Naive thymus-derived CD8-positive, alpha-beta T cell (primary cell): ENCODE data around the gene KCNQ1OT1. TPM values are rescaled to one million over a fixed set of nuclear protein-coding genes. Genes with fewer than 3 reads are reported as not detected.

Experiments used
- ATAC-seq, 2 donors: fragments of 150-1000 bp; cut with Tn5 transposase in 1 of 2; sonication (Bioruptor Pico), chemical (Tn5 transposase) in 1 of 2; 1 replicate in 1 of 2; 2 replicates in 1 of 2; pipeline ENCODE4 v1.10.0; 2021; ENCODE audit warnings: mild to moderate bottlenecking in 2 of 2, moderate library complexity in 2 of 2
- POLR2A ChIA-PET: fragments of 350-600 bp; sonication (Branson Sonifier 250); formaldehyde crosslinking; loops from one replicate; lab custom pipeline; 2021; ENCODE audit warnings: antibody characterized with exemption; lab: Charles Lee
- DNase-seq, 10 donors: peaks; one replicate each; pipeline versions ENCODE4 v3.0.0 to v3.0.0-alpha.2; 2020 to 2022
- H3K27ac Mint-ChIP-seq, 10 donors: one replicate each; pipeline ENCODE4 v1.8.0; 2020 to 2022; ENCODE audit warnings: mild to moderate bottlenecking in 10 of 10, mixed read lengths in 10 of 10, moderate library complexity in 4 of 10, inconsistent platforms in 1 of 10
- H3K27me3 Mint-ChIP-seq, 5 donors: one replicate each; pipeline ENCODE4 v1.8.0; 2021 to 2022; ENCODE audit warnings: mixed read lengths in 5 of 5
- H3K36me3 Mint-ChIP-seq, 3 donors: one replicate each; pipeline ENCODE4 v1.8.0; 2020 to 2022; ENCODE audit warnings: mixed read lengths in 3 of 3, mild to moderate bottlenecking in 2 of 3, inconsistent platforms in 1 of 3
- H3K4me1 Mint-ChIP-seq, 4 donors: one replicate each; pipeline ENCODE4 v1.8.0; 2021 to 2022; ENCODE audit warnings: mixed read lengths in 4 of 4
- H3K4me3 Mint-ChIP-seq, 10 donors: one replicate each; pipeline ENCODE4 v1.8.0; 2020 to 2022; ENCODE audit warnings: mild to moderate bottlenecking in 10 of 10, mixed read lengths in 10 of 10, moderate library complexity in 6 of 10, inconsistent platforms in 1 of 10
- H3K9me3 Mint-ChIP-seq, 9 donors: one replicate each; pipeline ENCODE4 v1.8.0; 2020 to 2022; ENCODE audit warnings: mixed read lengths in 9 of 9, mild to moderate bottlenecking in 3 of 9, inconsistent platforms in 1 of 9, moderate library complexity in 1 of 9
- polyA plus RNA-seq, 3 donors: library from polyadenylated mRNA; unstranded; fragments of 300-500 nt; fragmentation: Illumina TruSeq; gene quantifications; one replicate each; pipeline ENCODE4 v1.2.3, GENCODE V29; 2021
- total RNA-seq, 8 experiments: library from RNA in 2 of 8; stranded (reverse) in 2 of 8; gene quantifications; one replicate each; pipeline ENCODE4 v1.2.3 and lab custom pipeline; 2021 to 2026

Gene KCNQ1OT1
- total and polyA plus RNA-seq, 5 experiments from 2014 or later = 0.03 to 0.22 (median 0.05) TPM

- H3K36me3 Mint-ChIP-seq = peaks cover 0 to 24% (median 11%) of the 10 kb centered on the region in 3 donors
- H3K4me1 Mint-ChIP-seq = peaks cover 0 to 5% (median under 1%) of the 10 kb centered on the region in 4 donors
- POLR2A ChIA-PET = no interaction called here
- no peak for ATAC-seq
- no peaks in the 10 kb centered on the region for H3K27me3 Mint-ChIP-seq
- no peaks in the 10 kb centered on the region for H3K9me3 Mint-ChIP-seq
- DNase-seq = peak in 1 of 10 donors; percentile 7
- H3K4me3 Mint-ChIP-seq = no peak overlapping the region
- peak overlapping the region in 1 of 10 donors; percentile 58 for H3K27ac Mint-ChIP-seq
Measured at GRCh38 chr11:2670541-2671100, 29.2 kb downstream of the KCNQ1OT1 start.

GRCh38 chr11:2669634-2670469 is 29.9 kb downstream of the KCNQ1OT1 start:
- Mint-ChIP-seq H3K4me3 (no peak overlapping the region), H3K27ac (peak overlapping the region in 2 of 10 donors; percentile 15 to 26)

GRCh38 chr11:2668876-2669275 is 30.9 kb downstream of the KCNQ1OT1 start:
- H3K36me3 Mint-ChIP-seq = peaks cover 0 to 29% (median 10%) of the 10 kb centered on the region in 3 donors
- DNase-seq (peak in 1 of 10 donors; percentile 12), ATAC-seq (no peak)
- POLR2A ChIA-PET = no interaction called here
- H3K27me3 Mint-ChIP-seq = no peaks in the 10 kb centered on the region
- peaks cover 0 to 5% (median under 1%) of the 10 kb centered on the region in 4 donors for H3K4me1 Mint-ChIP-seq
- no peak overlapping the region for H3K4me3 Mint-ChIP-seq
- H3K27ac Mint-ChIP-seq = no peak overlapping the region
- no peaks in the 10 kb centered on the region for H3K9me3 Mint-ChIP-seq

More at GRCh38 chr11:2669634-2670469, 29.9 kb downstream of the KCNQ1OT1 start:
- H3K36me3 Mint-ChIP-seq = peaks cover 0 to 27% (median 10%) of the 10 kb centered on the region in 3 donors
- DNase-seq (peak in 1 of 10 donors; percentile 10), ATAC-seq (no peak)
- POLR2A ChIA-PET = no interaction called here
- peaks cover 0 to 5% (median under 1%) of the 10 kb centered on the region in 4 donors for H3K4me1 Mint-ChIP-seq
- H3K27me3 Mint-ChIP-seq = no peaks in the 10 kb centered on the region
- H3K9me3 Mint-ChIP-seq = no peaks in the 10 kb centered on the region

GRCh38 chr11:2667940-2668339 is 31.9 kb downstream of the KCNQ1OT1 start:
- Mint-ChIP-seq H3K9me3 (no peaks in the 10 kb centered on the region), H3K27ac (no peak overlapping the region), H3K4me3 (no peak overlapping the region), H3K36me3 (peaks cover 0 to 29% (median 13%) of the 10 kb centered on the region in 3 donors), H3K4me1 (peaks cover 0 to 5% (median under 1%) of the 10 kb centered on the region in 4 donors), H3K27me3 (no peaks in the 10 kb centered on the region)
- no peak for DNase-seq
- ATAC-seq = no peak
- POLR2A ChIA-PET = no interaction called here

- Mint-ChIP-seq H3K27me3 (no peaks in the 10 kb centered on the region), H3K36me3 (peaks cover 0 to 28% (median 19%) of the 10 kb centered on the region in 3 donors), H3K9me3 (peaks cover 0 to 3% (median 0%) of the 10 kb centered on the region in 9 donors), H3K27ac (no peak overlapping the region), H3K4me1 (peaks cover 0 to 6% (median under 1%) of the 10 kb centered on the region in 4 donors), H3K4me3 (no peak overlapping the region)
- POLR2A ChIA-PET = interaction anchor here (0.6 kb wide), 1 partner anchor 1740 kb away, joined by 3 read pairs; no protein-coding TSS in a partner anchor
- ATAC-seq = no peak
- peak in 1 of 10 donors; percentile 12 for DNase-seq
Measured at GRCh38 chr11:2666828-2667570, 32.8 kb downstream of the KCNQ1OT1 start.

- Mint-ChIP-seq H3K27ac (no peak overlapping the region), H3K36me3 (peaks cover 0 to 26% (median 21%) of the 10 kb centered on the region in 3 donors), H3K4me3 (no peak overlapping the region), H3K27me3 (no peaks in the 10 kb centered on the region), H3K4me1 (peaks cover 0 to 6% (median under 1%) of the 10 kb centered on the region in 4 donors), H3K9me3 (peaks cover 0 to 3% (median 0%) of the 10 kb centered on the region in 9 donors)
- no peak for ATAC-seq
- DNase-seq = peak in 1 of 10 donors; percentile 8
- POLR2A ChIA-PET = interaction anchor here (0.6 kb wide), 1 partner anchor 1739 kb away, joined by 3 read pairs; no protein-coding TSS in a partner anchor
Measured at GRCh38 chr11:2666401-2666741, 33.4 kb downstream of the KCNQ1OT1 start.

- H3K4me3 Mint-ChIP-seq = no peak overlapping the region
- H3K4me1 Mint-ChIP-seq = peaks cover 0 to 4% (median under 1%) of the 10 kb centered on the region in 4 donors
- peaks cover 0 to 26% (median 21%) of the 10 kb centered on the region in 3 donors for H3K36me3 Mint-ChIP-seq
- no peak overlapping the region for H3K27ac Mint-ChIP-seq
- no peaks in the 10 kb centered on the region for H3K27me3 Mint-ChIP-seq
- peak in 1 of 10 donors; percentile 13 for DNase-seq
- no peak for ATAC-seq
- H3K9me3 Mint-ChIP-seq = peaks cover 0 to 3% (median 0%) of the 10 kb centered on the region in 9 donors
- POLR2A ChIA-PET = no interaction called here
Measured at GRCh38 chr11:2665526-2666400, 34.0 kb downstream of the KCNQ1OT1 start.

- POLR2A ChIA-PET = no interaction called here
- peak in 1 of 10 donors; percentile 13 for DNase-seq
- ATAC-seq = no peak
- no peaks in the 10 kb centered on the region for H3K27me3 Mint-ChIP-seq
- no peak overlapping the region for H3K27ac Mint-ChIP-seq
- peaks cover 5 to 33% (median 30%) of the 10 kb centered on the region in 3 donors for H3K36me3 Mint-ChIP-seq
- peaks cover 0 to 5% (median 0%) of the 10 kb centered on the region in 9 donors for H3K9me3 Mint-ChIP-seq
- H3K4me3 Mint-ChIP-seq = no peak overlapping the region
- peaks cover 0 to 4% (median 0%) of the 10 kb centered on the region in 4 donors for H3K4me1 Mint-ChIP-seq
Measured at GRCh38 chr11:2664791-2665525, 34.8 kb downstream of the KCNQ1OT1 start.

- Mint-ChIP-seq H3K36me3 (peaks cover 7 to 35% (median 35%) of the 10 kb centered on the region in 3 donors), H3K27me3 (no peaks in the 10 kb centered on the region), H3K9me3 (peaks cover 0 to 5% (median 0%) of the 10 kb centered on the region in 9 donors), H3K27ac (peak overlapping the region in 1 of 10 donors; percentile 67), H3K4me1 (peaks cover 0 to 1% (median 0%) of the 10 kb centered on the region in 4 donors), H3K4me3 (no peak overlapping the region)
- DNase-seq (no peak), ATAC-seq (no peak)
- POLR2A ChIA-PET = no interaction called here
Measured at GRCh38 chr11:2664376-2664775, 35.4 kb downstream of the KCNQ1OT1 start.

- Mint-ChIP-seq H3K9me3 (peaks cover 0 to 9% (median 2%) of the 10 kb centered on the region in 9 donors), H3K4me1 (peaks cover 0 to 2% (median 0%) of the 10 kb centered on the region in 4 donors), H3K4me3 (no peak overlapping the region), H3K27me3 (no peaks in the 10 kb centered on the region), H3K27ac (peak overlapping the region in 1 of 10 donors; percentile 67), H3K36me3 (peaks cover 12 to 40% (median 40%) of the 10 kb centered on the region in 3 donors)
- ATAC-seq (no peak), DNase-seq (no peak)
- POLR2A ChIA-PET = no interaction called here
Measured at GRCh38 chr11:2663915-2664314, 35.9 kb downstream of the KCNQ1OT1 start.

- H3K27ac Mint-ChIP-seq = no peak overlapping the region
Measured at GRCh38 chr11:2663506-2663905, 36.3 kb downstream of the KCNQ1OT1 start.

More at GRCh38 chr11:2663506-2663905, 36.3 kb downstream of the KCNQ1OT1 start:
- H3K36me3 Mint-ChIP-seq = peaks cover 15 to 44% (median 42%) of the 10 kb centered on the region in 3 donors
- no peak for ATAC-seq
- no peak overlapping the region for H3K4me3 Mint-ChIP-seq
- H3K9me3 Mint-ChIP-seq = peaks cover 0 to 11% (median 3%) of the 10 kb centered on the region in 9 donors
- no peak for DNase-seq
- POLR2A ChIA-PET = no interaction called here
- H3K4me1 Mint-ChIP-seq = peaks cover 0 to 5% (median under 1%) of the 10 kb centered on the region in 4 donors
- no peaks in the 10 kb centered on the region for H3K27me3 Mint-ChIP-seq
